ENCODE data around the gene SLC22A31. TPM values are rescaled to one million over a fixed set of nuclear protein-coding genes. Genes with fewer than 3 reads are reported as not detected.

Gene SLC22A31
- polyA plus RNA-seq, 1 of the 3 experiments (the other 2 are of a cell fraction): 0.07 TPM

DNA sequence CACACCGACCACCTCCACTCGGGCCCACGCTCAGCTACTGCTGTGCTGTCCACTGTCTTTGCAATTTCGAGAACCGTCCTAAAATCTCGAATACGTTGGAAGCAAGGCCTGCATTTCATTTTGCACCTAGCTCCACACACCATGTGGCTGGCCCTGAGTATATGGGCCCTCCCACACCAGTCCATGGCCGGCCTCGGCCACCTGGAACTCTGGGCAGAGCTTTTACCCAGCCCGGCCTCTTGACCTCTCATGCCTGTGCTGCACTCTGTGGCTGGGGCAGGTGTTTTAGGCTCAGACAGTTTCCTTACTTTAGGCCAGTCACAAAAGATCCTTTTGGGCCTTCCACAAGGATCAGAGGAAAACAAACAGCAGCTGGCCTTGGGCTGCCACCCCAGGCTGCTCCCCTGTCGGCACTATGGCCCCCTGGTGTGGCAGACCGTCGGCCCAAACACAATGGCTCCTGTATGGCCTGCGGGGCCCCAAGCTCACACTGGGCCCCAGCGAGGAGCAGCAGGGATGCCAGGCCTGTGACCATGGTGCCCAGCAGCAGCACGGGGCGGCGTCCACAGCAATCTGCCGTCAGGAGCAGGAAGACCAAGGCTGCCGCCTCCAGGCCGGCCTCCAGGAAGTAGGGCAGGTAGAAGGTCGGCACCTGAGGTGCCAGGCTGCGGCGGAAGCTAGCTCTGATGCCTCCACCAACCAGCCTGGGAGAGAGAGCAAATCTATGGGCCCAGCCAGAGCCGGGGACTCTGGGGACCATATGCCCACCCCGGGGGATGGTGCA lies 2.5 kb downstream of the SLC22A31 start:
- Histone ChIP-seq H3K27me3 (ENCODE audit: insufficient read depth) (peaks cover 23% of the 10 kb centered on the region), H2AFZ (ENCODE audit: low read depth) (no peak overlapping the region), H3K9me2 (no peaks in the 10 kb centered on the region), H3K36me3 (replicated peaks in 1 of 2; ENCODE audit: control insufficient read depth in 1 of 2, insufficient read depth in 2 of 2, low read length in 1 of 2) (no peaks in the 10 kb centered on the region), H3K9me3 (no peaks in the 10 kb centered on the region), H3F3A (replicated peaks; ENCODE audit: insufficient read depth) (peaks cover 6% of the 10 kb centered on the region), H3K4me3 (ENCODE audit: low read depth in 2 of 2, low read length in 1 of 2) (no peak overlapping the region), H3K27ac (ENCODE audit: low read depth in 2 of 2, low read length in 1 of 2) (no peak overlapping the region), H3K9ac (no peak overlapping the region), H3K79me2 (ENCODE audit: insufficient read depth) (no peaks in the 10 kb centered on the region), H3K4me1 (ENCODE audit: control insufficient read depth in 1 of 2, insufficient read depth in 2 of 2, low read depth in 1 of 2, low read length in 1 of 2) (peaks cover 0 to 4% of the 10 kb centered on the region in 2 experiments; a peak in 1 of 4 replicates), H3K4me2 (no peak overlapping the region), H4K20me1 (ENCODE audit: insufficient read depth) (no peaks in the 10 kb centered on the region)
- 85% methylated on average over 13 of the region's 26 CpGs for WGBS (ENCODE audit: low lambda C conversion rate)
- DNase-seq: no peak
- ChIA-PET CTCF (no interaction called here), POLR2A (interaction anchor here (0.5 kb wide), 1 partner anchor 20 kb away, joined by 3 read pairs; the partner anchor contains the start of gene ZNF778)
- TF ChIP-seq SIN3A (IDR thresholded peaks at IDR 0.05; ENCODE audit: borderline replicate concordance, low read depth, low read length) (no peak), MXI1 (IDR thresholded peaks at IDR 0.05; ENCODE audit: low read depth, low read length) (no peak), ELF1 (IDR thresholded peaks at IDR 0.05) (no peak), GATA2 (CRISPR knock-in tag; IDR thresholded peaks at IDR 0.05) (no peak), FOXJ3 (CRISPR knock-in tag; IDR thresholded peaks at IDR 0.05) (no peak), RXRA (IDR thresholded peaks at IDR 0.05; ENCODE audit: borderline replicate concordance, low read depth) (no peak), GABPA (IDR thresholded peaks at IDR 0.05; ENCODE audit: low read depth) (no peak), NFIC (IDR thresholded peaks at IDR 0.05; ENCODE audit: borderline replicate concordance) (no peak), RFX5 (IDR thresholded peaks at IDR 0.05; ENCODE audit: low read length) (no peak), JUND (IDR thresholded peaks at IDR 0.05) (no peak), TEAD4 (IDR thresholded peaks at IDR 0.05; ENCODE audit: borderline replicate concordance, insufficient read depth) (no peak), TAF1 (IDR thresholded peaks at IDR 0.05; ENCODE audit: borderline replicate concordance, low read depth, low read length) (no peak), EP300 (IDR thresholded peaks at IDR 0.05; ENCODE audit: borderline replicate concordance in 1 of 2, low read depth in 1 of 2, low read length in 1 of 2) (no peak)
- TF ChIP-seq, protein P1, sequence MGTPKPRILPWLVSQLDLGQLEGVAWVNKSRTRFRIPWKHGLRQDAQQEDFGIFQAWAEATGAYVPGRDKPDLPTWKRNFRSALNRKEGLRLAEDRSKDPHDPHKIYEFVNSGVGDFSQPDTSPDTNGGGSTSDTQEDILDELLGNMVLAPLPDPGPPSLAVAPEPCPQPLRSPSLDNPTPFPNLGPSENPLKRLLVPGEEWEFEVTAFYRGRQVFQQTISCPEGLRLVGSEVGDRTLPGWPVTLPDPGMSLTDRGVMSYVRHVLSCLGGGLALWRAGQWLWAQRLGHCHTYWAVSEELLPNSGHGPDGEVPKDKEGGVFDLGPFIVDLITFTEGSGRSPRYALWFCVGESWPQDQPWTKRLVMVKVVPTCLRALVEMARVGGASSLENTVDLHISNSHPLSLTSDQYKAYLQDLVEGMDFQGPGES (IDR thresholded peaks at IDR 0.05; ENCODE audit: low read depth, low read length): no peak
- TF ChIP-seq, protein P2, sequence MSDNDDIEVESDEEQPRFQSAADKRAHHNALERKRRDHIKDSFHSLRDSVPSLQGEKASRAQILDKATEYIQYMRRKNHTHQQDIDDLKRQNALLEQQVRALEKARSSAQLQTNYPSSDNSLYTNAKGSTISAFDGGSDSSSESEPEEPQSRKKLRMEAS (IDR thresholded peaks at IDR 0.05; ENCODE audit: low read depth): no peak
- TF ChIP-seq, protein P3, sequence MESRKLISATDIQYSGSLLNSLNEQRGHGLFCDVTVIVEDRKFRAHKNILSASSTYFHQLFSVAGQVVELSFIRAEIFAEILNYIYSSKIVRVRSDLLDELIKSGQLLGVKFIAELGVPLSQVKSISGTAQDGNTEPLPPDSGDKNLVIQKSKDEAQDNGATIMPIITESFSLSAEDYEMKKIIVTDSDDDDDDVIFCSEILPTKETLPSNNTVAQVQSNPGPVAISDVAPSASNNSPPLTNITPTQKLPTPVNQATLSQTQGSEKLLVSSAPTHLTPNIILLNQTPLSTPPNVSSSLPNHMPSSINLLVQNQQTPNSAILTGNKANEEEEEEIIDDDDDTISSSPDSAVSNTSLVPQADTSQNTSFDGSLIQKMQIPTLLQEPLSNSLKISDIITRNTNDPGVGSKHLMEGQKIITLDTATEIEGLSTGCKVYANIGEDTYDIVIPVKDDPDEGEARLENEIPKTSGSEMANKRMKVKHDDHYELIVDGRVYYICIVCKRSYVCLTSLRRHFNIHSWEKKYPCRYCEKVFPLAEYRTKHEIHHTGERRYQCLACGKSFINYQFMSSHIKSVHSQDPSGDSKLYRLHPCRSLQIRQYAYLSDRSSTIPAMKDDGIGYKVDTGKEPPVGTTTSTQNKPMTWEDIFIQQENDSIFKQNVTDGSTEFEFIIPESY (IDR thresholded peaks at IDR 0.05; ENCODE audit: borderline replicate concordance, low read depth): no peak
- TF ChIP-seq, protein P4, sequence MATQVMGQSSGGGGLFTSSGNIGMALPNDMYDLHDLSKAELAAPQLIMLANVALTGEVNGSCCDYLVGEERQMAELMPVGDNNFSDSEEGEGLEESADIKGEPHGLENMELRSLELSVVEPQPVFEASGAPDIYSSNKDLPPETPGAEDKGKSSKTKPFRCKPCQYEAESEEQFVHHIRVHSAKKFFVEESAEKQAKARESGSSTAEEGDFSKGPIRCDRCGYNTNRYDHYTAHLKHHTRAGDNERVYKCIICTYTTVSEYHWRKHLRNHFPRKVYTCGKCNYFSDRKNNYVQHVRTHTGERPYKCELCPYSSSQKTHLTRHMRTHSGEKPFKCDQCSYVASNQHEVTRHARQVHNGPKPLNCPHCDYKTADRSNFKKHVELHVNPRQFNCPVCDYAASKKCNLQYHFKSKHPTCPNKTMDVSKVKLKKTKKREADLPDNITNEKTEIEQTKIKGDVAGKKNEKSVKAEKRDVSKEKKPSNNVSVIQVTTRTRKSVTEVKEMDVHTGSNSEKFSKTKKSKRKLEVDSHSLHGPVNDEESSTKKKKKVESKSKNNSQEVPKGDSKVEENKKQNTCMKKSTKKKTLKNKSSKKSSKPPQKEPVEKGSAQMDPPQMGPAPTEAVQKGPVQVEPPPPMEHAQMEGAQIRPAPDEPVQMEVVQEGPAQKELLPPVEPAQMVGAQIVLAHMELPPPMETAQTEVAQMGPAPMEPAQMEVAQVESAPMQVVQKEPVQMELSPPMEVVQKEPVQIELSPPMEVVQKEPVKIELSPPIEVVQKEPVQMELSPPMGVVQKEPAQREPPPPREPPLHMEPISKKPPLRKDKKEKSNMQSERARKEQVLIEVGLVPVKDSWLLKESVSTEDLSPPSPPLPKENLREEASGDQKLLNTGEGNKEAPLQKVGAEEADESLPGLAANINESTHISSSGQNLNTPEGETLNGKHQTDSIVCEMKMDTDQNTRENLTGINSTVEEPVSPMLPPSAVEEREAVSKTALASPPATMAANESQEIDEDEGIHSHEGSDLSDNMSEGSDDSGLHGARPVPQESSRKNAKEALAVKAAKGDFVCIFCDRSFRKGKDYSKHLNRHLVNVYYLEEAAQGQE (IDR thresholded peaks at IDR 0.05; ENCODE audit: low read depth, low read length): no peak
- TF ChIP-seq, protein P5, sequence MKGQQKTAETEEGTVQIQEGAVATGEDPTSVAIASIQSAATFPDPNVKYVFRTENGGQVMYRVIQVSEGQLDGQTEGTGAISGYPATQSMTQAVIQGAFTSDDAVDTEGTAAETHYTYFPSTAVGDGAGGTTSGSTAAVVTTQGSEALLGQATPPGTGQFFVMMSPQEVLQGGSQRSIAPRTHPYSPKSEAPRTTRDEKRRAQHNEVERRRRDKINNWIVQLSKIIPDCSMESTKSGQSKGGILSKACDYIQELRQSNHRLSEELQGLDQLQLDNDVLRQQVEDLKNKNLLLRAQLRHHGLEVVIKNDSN (IDR thresholded peaks at IDR 0.05; ENCODE audit: borderline replicate concordance, low read depth): no peak

All from SK-N-SH (cell line).